Ecto neural progenitor cell (in vitro differentiated cells): ENCODE results near the gene CCDC124.
"Not testable (repeated sequence)": the region's sequence is repeated elsewhere in the genome, so short reads cannot be mapped to it uniquely, and the experiment has no call there.

ENCODE experiments used
- DNase-seq: peaks from one replicate; pipeline ENCODE4 v3.0.0-alpha.2; 2018; ENCODE audit warnings: low spot score

Gene CCDC124, protein sequence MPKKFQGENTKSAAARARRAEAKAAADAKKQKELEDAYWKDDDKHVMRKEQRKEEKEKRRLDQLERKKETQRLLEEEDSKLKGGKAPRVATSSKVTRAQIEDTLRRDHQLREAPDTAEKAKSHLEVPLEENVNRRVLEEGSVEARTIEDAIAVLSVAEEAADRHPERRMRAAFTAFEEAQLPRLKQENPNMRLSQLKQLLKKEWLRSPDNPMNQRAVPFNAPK

DNA sequence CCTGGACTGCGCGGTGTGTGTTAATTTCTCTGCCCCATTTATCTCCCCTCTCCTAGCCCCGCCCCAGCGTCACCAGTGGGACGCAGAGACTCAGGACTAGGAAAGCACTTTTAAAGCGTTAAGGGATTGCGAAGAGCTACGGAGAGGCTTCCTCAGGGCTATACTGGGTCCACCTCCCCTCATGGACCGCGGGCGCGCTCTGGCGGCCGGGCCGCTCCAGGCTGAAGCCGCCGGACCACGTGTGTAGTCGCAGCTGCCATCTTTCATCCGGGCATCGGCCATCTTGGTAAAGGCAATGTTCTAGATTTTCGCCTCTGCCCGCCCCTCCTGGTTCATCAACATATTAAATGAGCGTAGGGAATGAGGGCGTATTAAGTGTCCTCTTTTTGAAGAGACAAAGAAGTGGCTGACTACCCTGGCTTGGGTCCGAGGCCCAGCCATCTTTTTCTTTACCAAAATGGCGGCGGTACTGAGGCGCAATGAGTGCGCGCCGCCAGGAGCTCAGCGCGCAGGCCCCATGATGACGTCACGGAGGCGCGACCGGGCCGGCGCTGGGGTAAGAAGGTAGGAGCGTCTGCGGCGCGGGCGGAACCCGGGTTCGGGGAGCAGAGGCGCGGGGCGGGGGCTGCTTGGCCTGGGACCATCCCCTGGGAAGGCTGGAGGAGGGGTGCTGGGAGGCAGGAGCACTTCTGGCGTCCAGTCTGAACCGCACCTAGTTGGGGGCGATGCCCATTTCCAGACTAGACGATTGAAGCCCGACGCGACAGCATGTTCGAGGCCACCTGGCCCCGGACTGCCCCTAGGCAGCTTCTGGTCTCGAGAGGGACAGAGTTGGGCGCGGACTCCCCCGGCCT, at the start of gene CCDC124:
CCDC124 (plus strand) TSS at position 531 of the 854 bp plus-strand sequence. CDS start 3,406 bp downstream, outside the sequence.
- DNase-seq = peak; percentile 95

DNA sequence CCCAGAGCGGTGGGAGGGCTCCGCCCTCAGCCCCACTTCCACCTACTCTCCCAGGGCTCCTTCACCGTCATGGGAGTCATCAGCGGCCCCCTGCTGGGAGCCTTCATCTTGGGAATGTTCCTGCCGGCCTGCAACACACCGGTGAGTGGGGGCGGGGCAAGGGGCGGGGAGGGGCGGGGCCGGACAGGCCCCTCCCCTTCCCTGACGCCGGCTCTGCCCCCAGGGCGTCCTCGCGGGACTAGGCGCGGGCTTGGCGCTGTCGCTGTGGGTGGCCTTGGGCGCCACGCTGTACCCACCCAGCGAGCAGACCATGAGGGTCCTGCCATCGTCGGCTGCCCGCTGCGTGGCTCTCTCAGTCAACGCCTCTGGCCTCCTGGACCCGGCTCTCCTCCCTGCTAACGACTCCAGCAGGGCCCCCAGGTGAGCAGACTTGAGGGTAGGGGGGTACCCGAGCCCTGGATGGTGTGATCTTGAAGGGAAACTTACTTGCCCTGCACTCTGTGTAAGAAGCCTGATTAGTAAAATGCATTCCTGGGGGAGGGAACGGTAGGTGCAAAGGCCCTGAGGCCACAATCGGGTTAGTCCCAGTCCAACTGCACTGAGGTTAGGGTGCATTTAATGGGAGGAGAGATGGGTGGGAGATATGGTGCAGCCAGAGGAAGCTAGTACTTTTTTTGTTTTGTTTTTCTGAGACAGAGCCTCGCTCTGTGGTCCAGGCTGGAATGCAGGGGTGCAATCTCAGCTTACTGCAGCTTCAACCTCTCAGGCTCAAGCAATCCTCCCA, 49.0 kb upstream of the CCDC124 start:
- no peak for DNase-seq

DNA sequence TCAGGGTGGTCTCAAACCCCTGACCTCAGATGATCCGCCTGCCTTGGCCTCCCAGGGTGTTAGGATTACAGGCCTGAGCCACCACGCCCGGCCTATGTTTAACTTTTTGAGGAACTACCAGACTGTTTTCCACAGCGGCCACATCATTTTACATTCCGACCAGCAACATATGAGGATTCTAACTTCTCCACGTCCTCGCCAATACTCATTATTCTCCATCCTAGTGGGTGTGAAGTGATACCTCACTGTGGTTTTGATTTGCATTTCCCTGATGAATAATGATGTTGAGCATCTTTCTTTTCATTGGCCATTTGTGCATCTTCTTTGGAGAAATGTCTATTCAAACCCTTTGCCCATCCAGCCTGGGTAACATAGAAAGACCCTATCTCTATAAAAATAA, 46.3 kb upstream of the CCDC124 start:
- no peak for DNase-seq

DNA sequence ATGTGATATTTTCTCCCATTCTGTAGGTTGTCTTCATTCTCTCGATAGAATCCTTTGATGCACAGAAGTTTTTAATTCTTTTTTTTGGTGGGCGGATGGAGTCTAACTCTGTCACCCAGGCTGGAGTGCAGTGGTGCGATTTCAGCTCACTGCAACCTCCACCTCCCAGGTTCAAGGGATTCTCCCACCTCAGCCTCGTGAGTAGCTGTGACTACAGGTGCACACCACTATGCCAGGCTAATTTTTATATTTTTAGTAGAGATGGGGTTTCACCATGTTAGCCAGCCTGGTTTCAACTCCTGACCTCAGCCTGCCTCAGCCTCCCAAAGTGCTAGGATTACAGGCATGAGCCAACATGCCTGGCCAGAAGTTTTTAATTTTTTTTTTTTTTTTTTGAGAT, 45.6 kb upstream of the CCDC124 start:
- not testable (repeated sequence) for DNase-seq

DNA sequence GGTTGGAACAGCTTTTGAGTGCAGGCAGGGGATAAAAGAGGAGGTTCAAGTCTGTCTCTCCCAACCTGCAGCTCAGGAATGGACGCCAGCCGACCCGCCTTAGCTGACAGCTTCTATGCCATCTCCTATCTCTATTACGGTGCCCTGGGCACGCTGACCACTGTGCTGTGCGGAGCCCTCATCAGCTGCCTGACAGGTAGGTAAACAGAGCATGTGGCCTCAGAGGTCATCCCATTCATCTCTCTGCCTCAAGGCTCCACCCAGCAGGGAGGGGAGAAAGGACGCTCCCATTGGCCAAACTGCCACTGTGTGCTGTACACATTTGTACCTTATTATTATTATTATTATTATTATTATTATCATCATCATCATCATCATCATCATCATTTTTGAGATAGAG, 44.6 kb upstream of the CCDC124 start:
- no peak for DNase-seq

DNA sequence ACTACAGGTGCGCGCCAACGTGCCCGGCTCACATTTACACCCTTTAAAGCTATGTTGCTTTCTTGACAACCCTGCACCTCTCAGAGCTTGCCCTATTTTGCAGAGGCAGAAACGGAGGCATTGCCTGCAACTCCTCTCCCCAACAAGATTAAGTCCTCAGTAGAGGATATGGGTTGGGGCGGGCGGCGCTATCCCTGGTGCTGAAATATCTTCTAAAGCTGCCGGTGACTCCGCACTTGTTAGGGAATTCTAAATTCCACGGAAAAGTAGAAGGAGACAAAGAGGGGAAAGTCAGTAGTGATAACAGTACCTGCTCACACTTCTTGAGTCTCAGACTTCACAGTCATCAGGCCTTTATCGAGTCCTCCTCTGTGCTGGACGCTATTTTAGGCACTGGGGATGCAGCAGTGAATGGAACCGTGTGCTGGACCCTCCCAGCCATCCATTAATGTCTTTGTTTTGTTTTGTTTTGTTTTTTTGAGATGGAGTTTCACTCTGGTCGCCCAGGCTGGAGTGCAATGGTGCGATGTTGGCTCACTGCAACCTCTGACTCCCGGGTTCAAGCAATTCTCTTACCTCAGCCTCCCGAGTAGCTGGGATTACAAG, 43.1 kb upstream of the CCDC124 start:
- peak; percentile 77 for DNase-seq

DNA sequence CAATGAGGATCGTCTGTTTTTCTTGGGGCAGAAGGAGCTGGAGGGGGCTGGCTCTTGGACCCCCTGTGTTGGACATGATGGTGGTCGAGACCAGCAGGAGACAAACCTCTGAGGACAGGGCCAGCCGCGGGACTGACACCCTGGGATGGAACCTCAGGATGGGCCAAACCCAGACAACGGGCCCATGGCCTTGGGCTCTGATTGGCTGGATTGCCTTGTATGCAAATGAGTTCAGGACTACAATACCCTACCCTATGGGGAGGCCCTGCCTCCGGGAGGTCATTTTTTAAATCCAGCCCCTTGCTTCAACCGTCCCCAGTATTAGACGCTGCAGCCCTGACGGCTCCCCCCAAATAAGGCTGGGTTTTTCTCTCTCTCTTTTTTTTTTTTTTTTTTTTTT, 39.0 kb upstream of the CCDC124 start:
- no peak for DNase-seq

DNA sequence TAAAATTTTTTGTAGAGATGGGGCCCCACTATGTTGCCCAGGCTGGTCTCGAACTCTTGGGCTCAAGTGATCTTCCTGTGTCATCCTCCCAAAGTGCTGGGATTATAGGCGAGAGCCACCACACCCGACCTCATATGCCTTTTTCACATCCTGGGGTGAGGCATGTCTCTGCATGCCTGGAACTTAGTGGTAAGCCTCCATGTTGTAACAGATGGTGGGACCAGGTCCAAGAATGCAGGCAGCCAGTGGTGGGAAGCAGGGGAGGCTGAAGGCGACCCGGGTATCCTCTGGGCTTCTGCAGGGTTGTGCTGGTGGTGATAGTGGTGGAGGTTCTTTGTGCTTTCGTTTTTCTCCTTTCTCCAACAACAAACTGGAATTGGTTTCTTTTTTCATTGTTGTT, 30.1 kb upstream of the CCDC124 start:
- no peak for DNase-seq

DNA sequence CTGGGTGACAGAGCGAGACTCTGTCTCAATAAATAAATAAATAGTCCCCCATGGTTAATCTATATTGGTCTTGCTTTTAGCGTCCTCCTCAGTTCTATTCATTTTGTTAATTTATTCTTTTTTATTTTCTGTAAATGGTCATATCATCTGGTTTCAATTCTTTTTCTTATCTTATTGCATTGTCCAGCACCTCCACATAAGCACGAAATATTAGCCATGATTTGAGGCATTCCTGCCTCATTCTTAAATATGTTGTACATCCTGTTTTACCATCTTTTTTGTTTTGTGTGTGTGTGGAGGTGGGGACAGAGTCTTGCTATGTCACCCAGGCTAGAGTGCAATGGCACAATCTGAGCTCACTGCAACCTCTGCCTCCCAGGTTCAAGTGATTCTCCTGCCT, 24.6 kb upstream of the CCDC124 start:
- DNase-seq = no peak

DNA sequence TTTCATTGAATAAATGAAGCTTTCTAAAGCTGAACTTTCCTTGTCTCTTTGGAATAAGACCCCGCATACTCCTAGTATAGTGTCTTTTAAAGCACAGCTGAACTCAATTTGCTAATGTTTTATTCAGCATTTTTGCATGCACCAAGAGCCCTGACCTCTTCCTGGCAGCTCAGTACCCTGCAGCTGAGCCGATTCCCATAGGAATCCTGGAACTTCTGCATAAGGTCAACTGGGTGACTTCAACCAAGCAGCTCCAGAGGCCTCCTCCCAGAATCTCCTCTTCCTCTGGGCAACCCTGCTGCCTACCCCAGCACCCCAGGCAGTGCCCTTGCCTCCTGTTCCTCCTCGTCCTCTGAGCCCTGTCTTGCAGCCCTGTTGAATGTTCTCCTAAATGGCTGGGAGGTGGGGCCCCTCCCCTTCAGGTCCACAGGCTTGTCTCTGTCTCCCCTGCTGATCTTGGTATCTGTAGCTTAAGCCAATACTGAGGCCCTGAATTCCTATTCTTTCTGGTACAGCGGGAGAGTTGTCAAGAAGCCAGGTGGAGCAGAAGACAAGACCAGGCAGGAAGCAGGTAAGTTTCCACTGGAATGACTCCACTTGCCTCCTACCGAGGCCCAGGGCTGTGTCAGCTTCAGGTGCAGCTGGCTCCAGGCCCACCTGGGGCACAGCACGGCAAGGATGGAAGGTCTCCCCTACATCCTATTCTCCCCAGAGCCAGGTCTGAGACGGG, 23.6 kb upstream of the CCDC124 start:
- DNase-seq = no peak

DNA sequence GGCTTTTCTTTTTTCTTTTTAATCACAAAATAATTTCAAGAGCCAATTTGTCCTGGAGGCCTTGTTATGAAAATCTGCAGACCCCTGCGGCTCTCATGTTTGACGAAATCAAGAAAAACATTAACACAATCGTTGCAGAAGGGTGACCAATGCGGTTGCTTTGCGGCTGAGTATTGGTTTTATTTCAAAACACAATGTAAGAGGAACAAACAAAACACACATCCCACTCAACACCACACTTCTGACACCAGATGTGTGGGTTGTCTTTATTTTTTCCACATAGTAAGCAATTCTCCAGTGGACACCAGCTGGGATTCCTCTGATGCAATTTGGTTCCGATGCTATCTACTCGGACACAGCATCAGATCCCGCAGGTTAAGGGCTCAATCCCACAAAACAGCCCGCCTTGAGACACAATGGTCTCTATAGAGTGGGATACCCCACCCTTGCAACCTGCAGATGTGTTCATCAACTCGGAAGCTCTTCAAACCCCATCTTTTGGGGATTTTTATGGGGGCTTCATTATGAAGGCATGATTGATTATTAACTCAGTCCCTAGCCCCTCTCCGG, 21.9 kb upstream of the CCDC124 start:
- no peak for DNase-seq

DNA sequence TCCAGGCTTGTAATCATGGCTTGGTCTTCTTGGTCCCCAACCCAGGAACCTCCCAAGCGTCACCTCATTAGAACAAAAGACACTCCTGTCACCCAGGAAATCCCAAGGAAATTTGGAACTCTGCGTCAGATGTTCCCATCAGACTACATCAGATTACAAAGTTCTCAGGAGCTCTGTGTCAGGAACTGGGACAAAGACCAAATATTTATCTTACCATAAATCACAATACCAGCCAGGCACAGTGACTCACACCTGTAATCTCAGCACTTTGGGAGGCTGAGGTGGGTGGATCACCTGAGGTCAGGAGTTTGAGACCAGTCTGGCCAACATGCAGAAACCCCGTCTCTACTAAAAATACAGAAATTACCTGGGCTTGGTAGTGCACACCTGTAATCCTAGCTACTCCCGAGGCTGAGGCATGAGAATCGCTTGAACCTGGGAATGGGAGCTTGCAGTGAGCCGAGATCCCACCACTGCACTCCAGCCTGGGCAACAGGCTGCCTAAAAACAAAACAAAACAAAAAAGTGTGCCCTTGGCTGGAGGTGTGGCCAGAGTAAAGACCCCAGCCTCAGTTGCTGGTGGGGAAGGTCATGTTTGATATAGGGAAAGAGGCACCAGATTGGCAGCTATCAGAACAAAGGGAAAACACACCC, 16.7 kb upstream of the CCDC124 start:
- no peak for DNase-seq

DNA sequence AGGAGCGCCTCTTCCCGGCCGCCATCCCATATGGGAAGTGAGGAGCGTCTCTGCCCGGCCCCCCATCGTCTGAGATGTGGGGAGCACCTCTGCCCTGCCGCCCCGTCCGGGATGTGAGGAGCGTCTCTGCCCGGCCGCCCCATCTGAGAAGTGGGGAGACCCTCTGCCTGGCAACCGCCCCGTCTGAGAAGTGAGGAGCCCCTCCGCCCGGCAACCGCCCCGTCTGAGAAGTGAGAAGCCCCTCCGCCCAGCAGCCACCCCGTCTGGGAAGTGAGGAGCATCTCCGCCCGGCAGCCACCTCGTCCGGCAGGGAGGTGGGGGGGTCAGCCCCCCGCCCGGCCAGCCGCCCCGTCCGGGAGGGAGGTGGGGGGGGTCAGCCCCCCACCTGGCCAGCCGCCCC, 14.7 kb upstream of the CCDC124 start:
- not testable (repeated sequence) for DNase-seq

DNA sequence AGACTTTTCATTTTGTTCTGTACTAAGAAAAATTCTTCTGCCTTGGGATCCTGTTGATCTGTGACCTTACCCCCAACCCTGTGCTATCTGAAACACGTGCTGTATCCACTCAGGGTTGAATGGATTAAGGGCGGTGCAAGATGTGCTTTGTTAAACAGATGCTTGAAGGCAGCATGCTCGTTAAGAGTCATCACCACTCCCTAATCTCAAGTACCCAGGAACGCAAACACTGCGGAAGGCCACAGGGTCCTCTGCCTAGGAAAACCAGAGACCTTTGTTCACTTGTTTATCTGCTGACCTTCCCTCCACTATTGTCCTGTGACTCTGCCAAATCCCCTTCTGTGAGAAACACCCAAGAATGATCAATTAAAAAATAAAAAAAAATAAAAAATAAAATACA, 13.7 kb upstream of the CCDC124 start:
- not testable (repeated sequence) for DNase-seq

DNA sequence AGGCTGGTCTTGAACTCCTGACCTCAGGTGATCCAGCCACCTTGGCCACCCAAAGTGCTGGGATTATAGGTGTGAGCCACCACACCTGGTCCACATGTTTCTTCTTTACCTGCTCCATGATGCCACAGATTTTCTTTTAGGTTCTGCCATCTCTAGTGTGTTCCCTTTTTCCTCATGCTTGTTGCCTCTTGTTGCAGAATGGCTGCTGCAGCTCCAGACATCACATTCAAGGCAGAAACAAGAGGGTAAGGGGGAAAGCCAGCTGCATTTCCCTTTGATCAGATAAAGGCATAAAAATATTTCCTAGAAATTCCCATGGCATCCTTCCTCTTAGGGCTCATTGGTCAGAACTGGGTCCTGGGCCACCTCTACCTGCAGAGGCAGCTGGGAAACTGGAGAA, 12.3 kb upstream of the CCDC124 start:
- DNase-seq = no peak

DNA sequence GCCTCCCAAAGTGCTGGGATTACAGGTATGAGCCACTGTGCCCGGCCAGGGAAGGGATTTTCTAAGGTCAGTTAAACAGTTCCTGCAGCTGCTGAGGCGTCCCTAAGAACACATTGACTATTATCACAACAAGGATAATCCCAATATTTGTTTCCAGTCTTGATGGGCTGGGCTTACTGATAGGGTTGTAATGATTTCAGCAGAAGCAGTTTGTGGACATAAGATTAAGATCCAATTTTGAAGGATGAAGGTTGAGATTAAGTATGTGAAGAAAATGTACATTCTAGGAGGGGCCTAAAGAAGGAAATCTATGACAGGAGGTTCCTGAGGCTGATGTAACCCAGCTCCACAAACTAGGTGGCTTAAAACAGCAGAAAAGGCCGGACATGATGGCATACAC, 10.7 kb upstream of the CCDC124 start:
- no peak for DNase-seq

DNA sequence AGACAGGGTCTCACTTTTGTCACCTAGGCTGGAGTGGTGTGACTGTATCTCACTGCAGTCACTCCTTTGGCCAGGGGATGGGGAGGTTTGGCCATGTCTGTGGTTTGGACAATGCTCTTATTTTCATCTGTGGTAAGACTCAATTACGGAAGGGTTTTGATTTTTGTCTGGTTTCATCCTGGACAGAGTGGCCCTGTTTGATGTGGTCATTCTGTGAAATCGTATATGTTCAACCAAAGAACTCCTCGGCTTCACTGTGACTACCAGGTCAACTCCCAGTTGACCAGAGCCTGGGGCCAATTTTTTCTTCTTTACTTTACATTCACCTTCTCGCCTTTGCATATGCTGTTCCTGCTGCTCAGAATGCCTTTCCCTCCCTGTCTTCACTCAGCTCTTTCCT, 6.8 kb upstream of the CCDC124 start:
- DNase-seq = no peak

DNA sequence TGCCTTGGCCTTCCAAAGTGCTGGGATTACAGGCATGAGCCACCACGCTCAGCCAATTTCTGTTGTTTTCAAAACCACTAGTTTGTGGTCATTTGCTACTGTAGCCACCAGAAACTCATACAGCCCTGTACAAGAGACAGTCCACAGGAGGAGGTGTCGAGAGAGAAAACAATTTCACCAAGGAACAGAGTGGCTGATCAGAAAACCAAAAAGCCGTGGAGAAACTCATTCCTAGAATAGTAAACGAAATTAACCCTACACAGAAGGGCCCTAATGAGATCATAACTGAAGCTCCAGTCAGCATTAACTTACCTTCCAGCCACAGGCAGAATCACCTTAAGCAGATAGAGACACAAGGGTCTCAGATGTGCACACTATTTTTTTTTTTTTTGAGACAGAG, 3.8 kb upstream of the CCDC124 start:
- DNase-seq = no peak

DNA sequence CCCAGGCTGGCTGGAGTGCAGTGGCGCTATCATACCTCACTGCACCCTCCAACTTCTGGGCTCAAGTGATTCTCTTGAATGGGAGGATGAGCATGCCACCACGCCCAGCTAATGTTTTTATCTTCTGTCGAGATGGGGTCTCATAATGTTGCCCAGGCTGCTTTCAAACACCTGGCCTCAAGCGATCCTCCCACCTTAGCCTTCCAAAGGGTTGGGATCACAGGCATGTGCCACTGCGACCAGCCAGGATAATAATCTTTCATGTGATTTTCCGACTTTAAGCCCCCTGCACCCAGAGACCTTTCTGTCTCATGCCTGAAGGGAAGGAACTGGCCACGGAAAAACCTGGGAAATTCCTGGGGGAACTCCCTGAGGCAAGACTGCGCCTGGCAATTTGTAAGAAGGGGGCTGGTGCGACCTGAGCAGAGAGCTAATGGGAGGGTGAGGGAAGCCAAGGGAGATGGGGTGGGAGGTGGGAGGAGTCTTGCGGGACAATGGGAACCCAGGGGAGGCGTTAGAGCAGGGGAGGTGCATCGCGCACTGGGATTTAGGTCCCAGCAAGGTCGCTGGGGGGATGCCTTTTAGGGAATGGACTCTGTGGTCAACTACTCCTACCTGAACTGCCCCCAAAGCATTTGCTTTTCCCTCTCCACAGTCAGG, 1.2 kb upstream of the CCDC124 start:
- DNase-seq = peak; percentile 70

DNA sequence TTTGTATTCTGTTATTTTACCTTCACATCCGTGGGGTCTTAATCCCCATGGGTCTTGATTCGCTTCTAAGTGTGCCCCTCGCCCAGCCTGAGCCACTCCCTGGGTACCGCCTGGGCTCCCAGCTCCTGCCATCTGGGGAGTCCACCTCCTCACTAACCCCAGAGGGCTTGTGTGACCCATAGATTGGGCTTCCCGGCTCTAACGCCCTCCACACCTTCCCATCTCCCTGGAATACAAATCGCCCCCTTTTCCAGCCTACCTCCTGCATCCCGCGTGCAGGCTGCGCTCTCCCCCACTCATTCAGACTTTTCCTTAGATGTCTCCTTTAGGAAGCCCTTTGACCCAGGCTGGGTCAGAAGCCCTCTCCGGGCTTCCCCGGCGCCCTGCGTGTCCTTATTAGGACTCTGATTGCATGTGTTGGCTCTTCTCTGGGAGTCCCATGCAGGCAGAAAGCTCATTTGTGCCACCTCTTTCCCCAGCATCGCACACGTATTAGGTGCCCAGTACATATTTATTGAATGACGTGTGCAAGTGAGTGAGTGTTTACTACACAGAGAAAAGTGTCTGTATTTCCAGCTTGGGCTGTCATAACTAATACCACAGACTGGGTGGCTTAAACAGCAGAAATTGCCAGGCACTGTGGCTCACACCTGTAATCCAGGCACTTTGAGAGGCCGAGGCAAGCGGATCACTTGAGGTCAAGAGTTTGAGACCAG, 757 bp downstream of the CCDC124 start:
- no peak for DNase-seq
